Measurements from ENCODE around the gene PGA5.
"Not testable (repeated sequence)": the region's sequence is repeated elsewhere in the genome, so short reads cannot be mapped to it uniquely, and the experiment has no call there.

DNA sequence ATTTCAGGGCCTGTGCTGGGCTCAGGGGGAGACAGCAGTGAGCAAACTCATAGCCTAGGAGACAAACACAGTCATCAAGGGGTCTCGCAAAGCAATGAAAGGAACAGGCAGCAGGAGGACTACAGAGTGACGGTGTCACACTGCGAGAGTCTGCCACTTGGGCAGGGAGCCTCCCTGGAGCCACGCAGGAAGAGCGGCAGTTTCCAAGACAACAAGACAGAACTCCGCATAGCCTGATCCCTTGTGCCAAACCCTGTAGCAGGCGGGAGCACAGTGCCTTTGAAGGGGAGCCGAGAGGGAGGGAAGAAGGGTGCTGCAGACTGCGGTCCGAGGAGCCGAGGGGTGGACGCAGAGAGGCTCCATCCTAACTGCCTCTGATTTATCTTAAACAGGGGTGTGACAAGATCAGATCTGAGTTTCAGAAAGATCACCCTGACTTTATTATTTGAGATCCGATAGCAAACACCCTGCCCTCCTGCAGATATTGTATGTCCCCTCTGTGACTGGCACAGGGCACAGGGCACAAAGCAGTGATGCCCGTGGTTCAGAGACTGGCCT is 36.4 kb upstream of the PGA5 start:
- TF ChIP-seq, protein P1, sequence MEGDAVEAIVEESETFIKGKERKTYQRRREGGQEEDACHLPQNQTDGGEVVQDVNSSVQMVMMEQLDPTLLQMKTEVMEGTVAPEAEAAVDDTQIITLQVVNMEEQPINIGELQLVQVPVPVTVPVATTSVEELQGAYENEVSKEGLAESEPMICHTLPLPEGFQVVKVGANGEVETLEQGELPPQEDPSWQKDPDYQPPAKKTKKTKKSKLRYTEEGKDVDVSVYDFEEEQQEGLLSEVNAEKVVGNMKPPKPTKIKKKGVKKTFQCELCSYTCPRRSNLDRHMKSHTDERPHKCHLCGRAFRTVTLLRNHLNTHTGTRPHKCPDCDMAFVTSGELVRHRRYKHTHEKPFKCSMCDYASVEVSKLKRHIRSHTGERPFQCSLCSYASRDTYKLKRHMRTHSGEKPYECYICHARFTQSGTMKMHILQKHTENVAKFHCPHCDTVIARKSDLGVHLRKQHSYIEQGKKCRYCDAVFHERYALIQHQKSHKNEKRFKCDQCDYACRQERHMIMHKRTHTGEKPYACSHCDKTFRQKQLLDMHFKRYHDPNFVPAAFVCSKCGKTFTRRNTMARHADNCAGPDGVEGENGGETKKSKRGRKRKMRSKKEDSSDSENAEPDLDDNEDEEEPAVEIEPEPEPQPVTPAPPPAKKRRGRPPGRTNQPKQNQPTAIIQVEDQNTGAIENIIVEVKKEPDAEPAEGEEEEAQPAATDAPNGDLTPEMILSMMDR (IDR thresholded peaks at IDR 0.05) = not testable (repeated sequence)
- not testable (repeated sequence) for TF ChIP-seq POLR2A (IDR thresholded peaks at IDR 0.05)

Data from thyroid gland (tissue), 4 donors.